GM21717 (cell line): ENCODE data around the gene GTF2IRD1.
"Not testable (repeated sequence)": the region's sequence is repeated elsewhere in the genome, so short reads cannot be mapped to it uniquely, and the experiment has no call there.

Source experiments
- ATAC-seq: cut with Tn5 transposase; IDR thresholded peaks from one replicate; pipeline ENCODE4 v1.9.1; 2021; ENCODE audit warnings: mild to moderate bottlenecking, moderate library complexity; ENCODE audit not compliant: unreplicated experiment

Gene GTF2IRD1

GRCh38 chr7:74633451-74633921, 179.8 kb downstream of the GTF2IRD1 start:
- no peak for ATAC-seq

GRCh38 chr7:74637745-74638144, 184.0 kb downstream of the GTF2IRD1 start:
- no peak for ATAC-seq

- ATAC-seq = peak; percentile 75
Observed at GRCh38 chr7:74650055-74650454, 196.3 kb downstream of the GTF2IRD1 start.

- ATAC-seq = peak; percentile 27
Observed at GRCh38 chr7:74650493-74651132, 196.9 kb downstream of the GTF2IRD1 start.

GRCh38 chr7:74651133-74651504, 197.4 kb downstream of the GTF2IRD1 start:
- ATAC-seq = not testable (repeated sequence)
